ENCODE results near the gene SULT2A1.
"Not testable (repeated sequence)": the region's sequence is repeated elsewhere in the genome, so short reads cannot be mapped to it uniquely, and the experiment has no call there.

Gene SULT2A1

DNA sequence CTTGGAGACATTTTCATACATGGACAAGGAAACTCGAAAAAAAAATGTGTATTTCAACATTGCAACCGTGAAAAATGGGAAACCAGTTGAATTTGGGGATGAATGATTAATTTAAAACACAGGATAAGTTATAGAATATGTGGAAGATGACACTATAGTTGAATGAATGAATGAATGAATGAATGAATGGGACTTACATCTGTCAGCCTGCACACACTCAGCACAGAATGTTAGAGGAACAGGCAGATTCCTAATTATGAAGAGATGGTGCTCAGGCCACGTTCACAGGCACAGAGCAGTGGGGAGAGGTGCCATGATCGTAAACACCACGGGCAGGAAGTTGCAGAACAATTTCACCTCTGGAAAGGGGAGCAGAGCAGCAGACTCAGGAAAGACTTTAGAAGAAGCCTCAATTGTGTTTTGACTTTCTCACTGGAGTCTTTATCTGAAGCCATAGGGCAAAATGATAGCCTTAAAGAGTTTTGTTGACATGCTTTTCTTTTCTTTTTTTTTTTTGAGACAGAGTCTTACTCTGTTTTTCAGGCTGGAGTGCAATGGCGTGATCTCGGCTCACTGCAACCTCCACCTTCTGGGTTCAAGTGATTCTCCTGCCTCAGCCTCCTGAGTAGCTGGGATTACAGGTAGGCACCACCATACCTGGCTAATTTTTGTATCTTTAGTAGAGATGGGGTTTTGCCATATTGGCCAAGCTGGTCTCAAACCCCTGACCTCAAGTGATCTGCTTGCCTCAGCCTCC lies 4.9 kb upstream of the SULT2A1 start:
- Histone ChIP-seq H3K27me3 (ENCODE audit: insufficient read depth, low read depth, severe bottlenecking) (no peaks in the 10 kb centered on the region), H3K4me3 (ENCODE audit: low read depth, low read length) (no peak overlapping the region), H3K36me3 (no peaks in the 10 kb centered on the region), H3K27ac (no peak overlapping the region), H3K9me3 (ENCODE audit: severe bottlenecking) (peaks cover 10% of the 10 kb centered on the region)
- DNase-seq, result no peak
- TF ChIP-seq, protein P1, sequence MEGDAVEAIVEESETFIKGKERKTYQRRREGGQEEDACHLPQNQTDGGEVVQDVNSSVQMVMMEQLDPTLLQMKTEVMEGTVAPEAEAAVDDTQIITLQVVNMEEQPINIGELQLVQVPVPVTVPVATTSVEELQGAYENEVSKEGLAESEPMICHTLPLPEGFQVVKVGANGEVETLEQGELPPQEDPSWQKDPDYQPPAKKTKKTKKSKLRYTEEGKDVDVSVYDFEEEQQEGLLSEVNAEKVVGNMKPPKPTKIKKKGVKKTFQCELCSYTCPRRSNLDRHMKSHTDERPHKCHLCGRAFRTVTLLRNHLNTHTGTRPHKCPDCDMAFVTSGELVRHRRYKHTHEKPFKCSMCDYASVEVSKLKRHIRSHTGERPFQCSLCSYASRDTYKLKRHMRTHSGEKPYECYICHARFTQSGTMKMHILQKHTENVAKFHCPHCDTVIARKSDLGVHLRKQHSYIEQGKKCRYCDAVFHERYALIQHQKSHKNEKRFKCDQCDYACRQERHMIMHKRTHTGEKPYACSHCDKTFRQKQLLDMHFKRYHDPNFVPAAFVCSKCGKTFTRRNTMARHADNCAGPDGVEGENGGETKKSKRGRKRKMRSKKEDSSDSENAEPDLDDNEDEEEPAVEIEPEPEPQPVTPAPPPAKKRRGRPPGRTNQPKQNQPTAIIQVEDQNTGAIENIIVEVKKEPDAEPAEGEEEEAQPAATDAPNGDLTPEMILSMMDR (IDR thresholded peaks at IDR 0.05; ENCODE audit: low read depth, low read length), result no peak

DNA sequence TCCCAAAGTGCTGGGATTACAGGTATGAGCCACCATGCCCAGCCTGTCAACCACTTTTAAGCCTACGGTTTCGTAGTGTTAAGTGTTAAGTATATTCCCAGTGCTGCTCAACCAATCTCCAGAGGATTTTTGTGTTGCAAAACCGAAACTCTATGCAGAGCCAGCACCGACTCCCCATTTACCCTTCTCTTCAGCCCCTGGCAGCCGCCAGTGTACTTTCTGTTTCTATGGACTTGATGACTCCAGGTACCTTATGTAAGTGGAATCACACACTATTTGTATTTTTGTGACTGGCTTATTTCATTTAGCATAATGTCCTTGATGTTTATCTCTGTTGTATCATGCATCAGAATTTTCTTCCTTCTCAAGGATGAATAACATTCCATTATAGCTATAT lies 1.1 kb downstream of the SULT2A1 start:
- TF ChIP-seq, protein P1 (IDR thresholded peaks at IDR 0.05; ENCODE audit: low read depth, low read length), result no peak

DNA sequence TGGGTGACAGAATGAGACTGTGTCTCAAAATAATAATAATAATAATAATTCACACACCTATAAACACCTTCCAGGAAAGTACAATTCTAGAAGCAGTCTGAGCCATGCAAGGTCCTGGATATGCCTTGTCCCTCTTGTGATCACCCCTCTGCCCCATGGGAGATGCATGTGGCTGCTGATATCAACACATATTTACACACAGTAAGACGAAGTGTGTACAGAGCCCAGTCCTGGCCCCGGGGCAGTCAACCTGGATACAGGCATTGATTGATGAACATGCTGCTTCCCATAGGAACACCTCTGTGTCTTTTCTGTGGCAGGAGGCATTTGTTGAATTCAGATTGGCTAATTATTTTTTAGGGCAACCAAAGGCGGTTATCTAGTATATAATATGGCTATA lies 3.2 kb downstream of the SULT2A1 start:
- no peak for DNase-seq
- Histone ChIP-seq H3K9me3 (ENCODE audit: severe bottlenecking) (no peaks in the 10 kb centered on the region), H3K36me3 (no peaks in the 10 kb centered on the region), H3K27ac (no peak overlapping the region), H3K27me3 (ENCODE audit: insufficient read depth, low read depth, severe bottlenecking) (no peaks in the 10 kb centered on the region), H3K4me3 (ENCODE audit: low read depth, low read length) (no peak overlapping the region)
- TF ChIP-seq, protein P1 (IDR thresholded peaks at IDR 0.05; ENCODE audit: low read depth, low read length), result no peak

More for the DNA sequence above, 1.1 kb downstream of the SULT2A1 start:
- H3K27ac ChIP-seq, result no peak overlapping the region
- no peak for DNase-seq
- no peaks in the 10 kb centered on the region for H3K27me3 ChIP-seq (ENCODE audit: insufficient read depth, low read depth, severe bottlenecking)
- no peaks in the 10 kb centered on the region for H3K9me3 ChIP-seq (ENCODE audit: severe bottlenecking)
- H3K36me3 ChIP-seq, result no peaks in the 10 kb centered on the region
- no peak overlapping the region for H3K4me3 ChIP-seq (ENCODE audit: low read depth, low read length)

DNA sequence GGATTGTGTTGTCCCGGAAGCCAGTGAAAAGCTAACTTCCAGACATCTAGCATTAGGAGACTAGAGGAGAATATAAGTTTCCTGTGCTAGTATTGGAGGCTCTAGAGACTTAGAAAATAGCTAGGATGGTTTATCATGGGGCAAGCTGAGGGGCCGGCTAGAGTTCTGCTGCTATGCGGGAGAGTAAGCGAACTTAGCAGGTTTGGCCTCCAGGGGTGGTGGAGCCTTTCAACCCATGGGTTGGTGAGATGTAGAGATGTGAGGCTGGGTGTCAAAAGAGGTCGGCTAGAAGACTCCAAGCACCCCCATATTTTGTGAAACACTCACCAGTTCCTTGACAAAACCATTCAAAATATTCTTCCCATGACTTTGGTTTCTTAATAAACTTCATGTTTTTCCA lies 4.4 kb downstream of the SULT2A1 start:
- DNase-seq, result no peak
- H3K9me3 ChIP-seq (ENCODE audit: severe bottlenecking), result no peaks in the 10 kb centered on the region
- H3K4me3 ChIP-seq (ENCODE audit: low read depth, low read length), result no peak overlapping the region
- H3K27me3 ChIP-seq (ENCODE audit: insufficient read depth, low read depth, severe bottlenecking), result no peaks in the 10 kb centered on the region
- TF ChIP-seq, protein P1 (IDR thresholded peaks at IDR 0.05; ENCODE audit: low read depth, low read length), result no peak
- H3K27ac ChIP-seq, result no peak overlapping the region
- H3K36me3 ChIP-seq, result no peaks in the 10 kb centered on the region

DNA sequence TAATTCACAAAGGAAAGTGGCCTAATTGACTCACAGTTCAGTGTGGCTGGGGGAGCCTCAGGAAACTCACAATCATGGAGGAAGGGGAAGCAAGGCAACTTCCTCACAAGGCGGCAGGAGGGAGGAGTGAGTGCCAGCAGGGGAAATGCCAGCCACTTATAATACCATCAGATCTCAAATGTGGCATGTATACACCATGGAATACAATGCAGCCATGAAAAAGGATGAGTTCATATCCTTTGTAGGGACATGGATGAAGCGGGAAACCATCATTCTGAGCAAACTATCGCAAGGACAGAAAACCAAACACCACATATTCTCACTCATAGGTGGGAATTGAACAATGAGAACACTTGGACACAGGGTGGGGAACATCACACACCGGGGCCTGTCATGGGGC lies 6.7 kb downstream of the SULT2A1 start:
- not testable (repeated sequence) for H3K27me3 ChIP-seq (ENCODE audit: insufficient read depth, low read depth, severe bottlenecking); H3K36me3 ChIP-seq; DNase-seq; H3K27ac ChIP-seq; H3K4me3 ChIP-seq (ENCODE audit: low read depth, low read length); H3K9me3 ChIP-seq (ENCODE audit: severe bottlenecking)

DNA sequence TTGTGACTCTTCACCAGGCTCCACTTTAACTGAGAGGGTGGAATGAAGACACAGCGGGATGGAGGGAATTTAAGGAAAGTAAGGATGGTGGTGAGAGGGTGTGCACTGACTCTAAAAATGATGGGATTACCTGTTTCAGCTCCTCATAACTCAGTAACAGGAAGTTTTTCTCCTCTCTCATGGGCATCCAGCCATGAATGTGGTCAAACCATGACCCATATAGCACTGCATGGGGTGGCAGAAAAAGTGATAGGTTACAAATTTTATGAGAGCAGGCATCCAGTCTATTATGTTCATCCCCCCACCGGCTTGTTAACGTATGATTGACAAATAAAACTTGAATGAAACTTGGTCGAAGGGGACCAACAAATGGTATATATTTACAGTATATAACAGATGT lies 7.2 kb downstream of the SULT2A1 start:
- H3K4me3 ChIP-seq (ENCODE audit: low read depth, low read length), result no peak overlapping the region
- H3K27ac ChIP-seq, result no peak overlapping the region
- H3K36me3 ChIP-seq, result no peaks in the 10 kb centered on the region
- H3K27me3 ChIP-seq (ENCODE audit: insufficient read depth, low read depth, severe bottlenecking), result no peaks in the 10 kb centered on the region
- DNase-seq, result no peak
- no peaks in the 10 kb centered on the region for H3K9me3 ChIP-seq (ENCODE audit: severe bottlenecking)
- TF ChIP-seq, protein P1 (IDR thresholded peaks at IDR 0.05; ENCODE audit: low read depth, low read length), result no peak

Data from WERI-Rb-1 (cell line).